H9 (cell line): ENCODE measurements around the gene PIP4K2A. TPM values are rescaled to one million over a fixed set of nuclear protein-coding genes. Genes with fewer than 3 reads are reported as not detected.

Experiments
- DNase-seq: peaks from one replicate; pipeline ENCODE4 v3.0.0-alpha.2; 2017
- H2AFZ ChIP-seq: one replicate; pipeline ENCODE4 v1.6.1; 2013; ENCODE audit warnings: mild to moderate bottlenecking, low read length, control low read depth, moderate library complexity
- H2AK5ac ChIP-seq: 2 replicates; pipeline ENCODE4 v1.6.1; 2013; ENCODE audit warnings: low read length, control low read depth, mixed read lengths; ENCODE audit not compliant: insufficient read length
- H2BK120ac ChIP-seq: one replicate; pipeline ENCODE4 v1.6.1; 2013; ENCODE audit warnings: low read depth, mild to moderate bottlenecking, low read length, control low read depth, inconsistent platforms; ENCODE audit not compliant: poor library complexity, severe bottlenecking
- H2BK12ac ChIP-seq: 2 replicates; pipeline ENCODE4 v1.6.1; 2013; ENCODE audit warnings: low read length, control low read depth, mixed read lengths, low read depth; ENCODE audit not compliant: insufficient read length
- H2BK15ac ChIP-seq: 2 replicates; pipeline ENCODE4 v1.6.1; 2013; ENCODE audit warnings: low read depth, low read length, control low read depth
- H2BK20ac ChIP-seq: one replicate; pipeline ENCODE4 v1.6.1; 2013; ENCODE audit warnings: low read depth, mild to moderate bottlenecking, low read length, control low read depth, inconsistent platforms; ENCODE audit not compliant: poor library complexity, severe bottlenecking
- H2BK5ac ChIP-seq: 2 replicates; pipeline ENCODE4 v1.6.1; 2013; ENCODE audit warnings: low read length, control low read depth, mixed read lengths; ENCODE audit not compliant: insufficient read length
- H3K14ac ChIP-seq: 2 replicates; pipeline ENCODE4 v1.6.1; 2013; ENCODE audit warnings: low read length, control low read depth; ENCODE audit not compliant: insufficient read depth
- H3K18ac ChIP-seq: 2 replicates; pipeline ENCODE4 v1.6.1; 2013; ENCODE audit warnings: low read depth, mild to moderate bottlenecking, mixed read lengths, low read length, control low read depth; ENCODE audit not compliant: insufficient read length
- H3K23ac ChIP-seq: 2 replicates; pipeline ENCODE4 v1.6.1; 2013; ENCODE audit warnings: low read length, control low read depth, mixed read lengths, low read depth; ENCODE audit not compliant: insufficient read length
- H3K23me2 ChIP-seq: 2 replicates; pipeline ENCODE4 v1.6.1; 2013; ENCODE audit warnings: low read depth, mild to moderate bottlenecking, mixed read lengths, low read length, control low read depth; ENCODE audit not compliant: insufficient read length, poor library complexity, severe bottlenecking
- H3K27ac ChIP-seq: 2 replicates; pipeline ENCODE4 v1.5.1; 2013; ENCODE audit warnings: low read length, control low read depth, mixed read lengths, low read depth; ENCODE audit not compliant: insufficient read length
- H3K27me3 ChIP-seq: 2 replicates; pipeline ENCODE4 v1.6.1; 2013; ENCODE audit warnings: low read length, control low read depth, inconsistent platforms; ENCODE audit not compliant: insufficient read depth
- H3K4ac ChIP-seq: 2 replicates; pipeline ENCODE4 v1.6.1; 2013; ENCODE audit warnings: low read depth, mild to moderate bottlenecking, control low read depth, inconsistent platforms, low read length, moderate library complexity
- H3K4me1 ChIP-seq: 2 replicates; pipeline ENCODE4 v1.6.1; 2013; ENCODE audit warnings: low read length, control low read depth, inconsistent platforms; ENCODE audit not compliant: insufficient read depth
- H3K4me2 ChIP-seq: 2 replicates; pipeline ENCODE4 v1.6.1; 2013; ENCODE audit warnings: low read length, control low read depth, mixed read lengths; ENCODE audit not compliant: insufficient read length, insufficient read depth
- H3K56ac ChIP-seq: 2 replicates; pipeline ENCODE4 v1.6.1; 2013; ENCODE audit warnings: low read depth, mild to moderate bottlenecking, mixed read lengths, low read length, control low read depth; ENCODE audit not compliant: insufficient read length
- H3K79me1 ChIP-seq: 2 replicates; pipeline ENCODE4 v1.6.1; 2013; ENCODE audit warnings: low read depth, mild to moderate bottlenecking, moderate library complexity, low read length, control low read depth, inconsistent platforms; ENCODE audit not compliant: insufficient read depth, poor library complexity, severe bottlenecking
- H3K79me2 ChIP-seq: 2 replicates; pipeline ENCODE4 v1.6.1; 2013; ENCODE audit warnings: low read length, control low read depth, inconsistent platforms; ENCODE audit not compliant: insufficient read depth
- H3K9ac ChIP-seq: 2 replicates; pipeline ENCODE4 v1.6.1; 2013; ENCODE audit warnings: low read length, control low read depth, mixed read lengths; ENCODE audit not compliant: insufficient read length; ENCODE audit errors: extremely low read depth
- H3K9me3 ChIP-seq: one replicate; pipeline ENCODE4 v1.6.1; 2013; ENCODE audit warnings: low read depth, low read length, inconsistent platforms; ENCODE audit not compliant: control insufficient read depth
- H3T11ph ChIP-seq: one replicate; pipeline ENCODE4 v1.6.1; 2013; ENCODE audit warnings: mild to moderate bottlenecking, low read length, control low read depth, inconsistent platforms
- H4K20me1 ChIP-seq: one replicate; pipeline ENCODE4 v1.6.1; 2013; ENCODE audit not compliant: control insufficient read depth, insufficient read length, insufficient read depth
- H4K5ac ChIP-seq: 2 replicates; pipeline ENCODE4 v1.6.1; 2013; ENCODE audit warnings: low read depth, mild to moderate bottlenecking, mixed read lengths, low read length, control low read depth; ENCODE audit not compliant: insufficient read length
- H4K8ac ChIP-seq: replicated peaks from 2 replicates; pipeline ENCODE4 v1.6.1; 2013; ENCODE audit warnings: low read length, control low read depth, mixed read lengths, low read depth; ENCODE audit not compliant: insufficient read length
- H4K91ac ChIP-seq: 2 replicates; pipeline ENCODE4 v1.6.1; 2013; ENCODE audit warnings: low read depth, mild to moderate bottlenecking, moderate library complexity, mixed read lengths, low read length, control low read depth; ENCODE audit not compliant: insufficient read length
- H3K27ac Mint-ChIP-seq, 3 experiments: 2 replicates in 2 of 3; 3 replicates in 1 of 3; pipeline ENCODE4 v1.8.0; 2020 to 2021; ENCODE audit warnings: mixed read lengths in 3 of 3, mild to moderate bottlenecking in 1 of 3, moderate library complexity in 1 of 3
- H3K27me3 Mint-ChIP-seq: 2 replicates; pipeline ENCODE4 v1.8.0; 2021; ENCODE audit warnings: low read depth, mild to moderate bottlenecking, moderate library complexity, mixed read lengths
- H3K36me3 Mint-ChIP-seq, 3 experiments: 2 replicates in 2 of 3; 3 replicates in 1 of 3; pipeline ENCODE4 v1.8.0; 2020 to 2021; ENCODE audit warnings: low read depth in 3 of 3, mixed read lengths in 3 of 3; ENCODE audit not compliant: insufficient read depth in 1 of 3
- H3K4me1 Mint-ChIP-seq, 2 experiments: 2 replicates each; pipeline ENCODE4 v1.8.0; 2020; ENCODE audit warnings: mixed read lengths in 2 of 2
- H3K4me3 Mint-ChIP-seq, 2 experiments: 2 replicates in 1 of 2; 3 replicates in 1 of 2; pipeline ENCODE4 v1.8.0; 2020 to 2021; ENCODE audit warnings: mild to moderate bottlenecking in 2 of 2, mixed read lengths in 2 of 2, moderate library complexity in 1 of 2
- H3K9me3 Mint-ChIP-seq, 2 experiments: 2 replicates in 1 of 2; 3 replicates in 1 of 2; pipeline ENCODE4 v1.8.0; 2020; ENCODE audit warnings: mild to moderate bottlenecking in 2 of 2, mixed read lengths in 2 of 2, moderate library complexity in 1 of 2
- CTCF ChIP-seq: fragments of 200-600 bp; sonication (generic); conservative IDR thresholded peaks from 3 replicates; pipeline ENCODE4 v1.8.0; 2021; ENCODE audit warnings: antibody characterized with exemption, mild to moderate bottlenecking
- WGBS: extraction: QIAGEN DNeasy Blood & Tissue Kit; methylation state at CpG from one replicate; pipeline ENCODE4 v1.1.7; 2013; ENCODE audit warnings: missing lambda C conversion rate, low lambda C conversion rate, mixed read lengths; ENCODE audit not compliant: insufficient read length; ENCODE audit errors: extremely low coverage; 5-methylcytosine and 5-hydroxymethylcytosine counted together
- total RNA-seq: library from RNA; stranded (reverse); gene quantifications from 2 replicates; pipeline ENCODE4 v1.2.1, GENCODE V29; 2021

The PIP4K2A gene
- total RNA-seq, 1 experiment from 2014 or later: 33.6 TPM

- H2AK5ac ChIP-seq: no peak overlapping the region
- no peak overlapping the region for H2BK5ac ChIP-seq
- H4K8ac ChIP-seq: no peak overlapping the region
- H2BK15ac ChIP-seq: no peak overlapping the region
- no peak overlapping the region for H3K18ac ChIP-seq
- H3K4me3 Mint-ChIP-seq: no peak overlapping the region
- no peak overlapping the region for H3K14ac ChIP-seq
- no peaks in the 10 kb centered on the region for H3K9me3 Mint-ChIP-seq
- H2BK12ac ChIP-seq: no peak overlapping the region
- H2AFZ ChIP-seq: no peak overlapping the region
- WGBS: no CpG with 5 or more reads among the region's 2 CpGs
- H3K27me3 Mint-ChIP-seq: no peaks in the 10 kb centered on the region
- H3K4ac ChIP-seq: no peak overlapping the region
- peaks cover 7% of the 10 kb centered on the region for H3K79me1 ChIP-seq
- no peaks in the 10 kb centered on the region for H3K9me3 ChIP-seq
- H3K4me1 Mint-ChIP-seq: peaks cover 36 to 41% of the 10 kb centered on the region in 2 experiments
- no peaks in the 10 kb centered on the region for H3K23me2 ChIP-seq
- no peak overlapping the region for H4K91ac ChIP-seq
- H3K36me3 Mint-ChIP-seq: no peaks in the 10 kb centered on the region
- no peak overlapping the region for H4K5ac ChIP-seq
- DNase-seq: no peak
- H3K27ac ChIP-seq: no peak overlapping the region
- no peak overlapping the region for H3T11ph ChIP-seq
- H3K4me2 ChIP-seq: no peak overlapping the region
- H2BK20ac ChIP-seq: no peak overlapping the region
- TF ChIP-seq CTCF: no peak
- no peak overlapping the region for H3K23ac ChIP-seq
- H3K56ac ChIP-seq: no peak overlapping the region
- H3K9ac ChIP-seq: no peak overlapping the region
- H3K27me3 ChIP-seq: no peaks in the 10 kb centered on the region
- peaks cover 2% of the 10 kb centered on the region; the same call in 1 of the 2 replicates for H3K4me1 ChIP-seq
- peaks cover 6% of the 10 kb centered on the region; the same call in 1 of the 2 replicates for H3K79me2 ChIP-seq
- H4K20me1 ChIP-seq: no peaks in the 10 kb centered on the region
- H2BK120ac ChIP-seq: no peak overlapping the region
- no peak overlapping the region for H3K27ac Mint-ChIP-seq
Measured at GRCh38 chr10:22667093-22667480, 47.3 kb downstream of the PIP4K2A start.
